Esophagus (tissue), 2 donors: ENCODE data around the gene NAGPA. TPM values are rescaled to one million over a fixed set of nuclear protein-coding genes. Genes with fewer than 3 reads are reported as not detected.

Source experiments
- H3K27ac ChIP-seq, 2 donors: one replicate each; pipeline ENCODE4 v1.5.1; 2013; ENCODE audit warnings: low read depth in 2 of 2, mild to moderate bottlenecking in 2 of 2, inconsistent platforms in 1 of 2, low read length in 1 of 2, moderate library complexity in 1 of 2
- H3K27me3 ChIP-seq, 2 donors: one replicate each; pipeline ENCODE4 v1.6.1; 2013; ENCODE audit warnings: low read length in 2 of 2, control low read depth in 1 of 2, mild to moderate bottlenecking in 1 of 2; ENCODE audit not compliant: insufficient read depth in 2 of 2, control insufficient read depth in 1 of 2
- H3K36me3 ChIP-seq, 2 donors: one replicate each; pipeline ENCODE4 v1.6.1; 2013; ENCODE audit warnings: low read length in 1 of 2; ENCODE audit not compliant: control insufficient read depth in 2 of 2, insufficient read depth in 2 of 2
- H3K4me1 ChIP-seq, 2 donors: one replicate each; pipeline ENCODE4 v1.6.1; 2013; ENCODE audit warnings: low read length in 1 of 2; ENCODE audit not compliant: control insufficient read depth in 2 of 2, insufficient read depth in 2 of 2
- H3K4me3 ChIP-seq, 2 donors: one replicate each; pipeline ENCODE4 v1.5.1; 2013; ENCODE audit warnings: low read length in 2 of 2, mild to moderate bottlenecking in 2 of 2, low read depth in 1 of 2, moderate library complexity in 1 of 2
- H3K9me3 ChIP-seq, 2 donors: one replicate each; pipeline ENCODE4 v1.6.1; 2013; ENCODE audit warnings: mild to moderate bottlenecking in 2 of 2, low read depth in 1 of 2, low read length in 1 of 2, moderate library complexity in 1 of 2; ENCODE audit not compliant: control insufficient read depth in 2 of 2, insufficient read depth in 1 of 2
- WGBS, 2 donors: extraction: QIAGEN DNeasy Blood & Tissue Kit; methylation state at CpG; one replicate each; pipeline ENCODE4 v1.1.7; 2013; 5-methylcytosine and 5-hydroxymethylcytosine counted together
- polyA plus RNA-seq, 2 donors: library from polyadenylated mRNA; stranded (reverse); fragments of 200-250 nt; gene quantifications; one replicate each; pipeline ENCODE4 v1.2.3, GENCODE V29; 2013
- donor health status: healthy with polysubstance abuse.
- donor health status: Bipolar disorder and iron deficiency.

Gene NAGPA
- polyA plus RNA-seq, 2 donors, result 5.5 to 9.6 TPM

DNA sequence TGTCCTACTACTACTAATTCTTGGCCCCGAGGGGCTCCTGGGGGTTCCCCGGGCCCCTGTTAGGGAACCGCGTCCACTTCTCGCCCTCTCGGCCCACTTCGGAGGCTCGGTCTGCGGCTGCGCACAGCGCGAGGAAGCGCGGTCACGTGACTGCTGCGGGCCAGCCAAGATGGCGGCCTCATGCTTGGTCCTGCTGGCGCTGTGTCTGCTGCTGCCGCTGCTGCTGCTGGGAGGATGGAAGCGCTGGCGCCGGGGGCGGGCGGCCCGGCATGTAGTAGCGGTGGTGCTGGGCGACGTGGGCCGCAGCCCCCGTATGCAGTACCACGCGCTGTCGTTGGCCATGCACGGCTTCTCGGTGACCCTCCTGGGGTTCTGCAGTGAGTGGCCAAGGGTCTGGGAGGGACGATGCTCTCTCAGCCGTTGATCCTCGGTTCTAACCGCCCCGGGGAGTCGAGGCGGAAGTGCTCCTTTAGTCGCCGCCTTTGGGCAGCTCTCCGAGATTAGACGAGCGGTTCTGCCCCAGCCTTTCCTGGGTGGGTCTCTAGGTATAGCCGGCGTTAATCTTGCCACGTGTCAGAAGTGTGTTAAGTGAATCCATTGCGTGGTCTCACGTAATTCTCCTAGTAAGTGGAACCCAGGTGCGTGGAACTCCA is 38.1 kb upstream of the NAGPA start, which contains the start of gene ALG1:
TSS of gene ALG1 (plus strand) at position 163 of the 653 bp plus-strand sequence. CDS start at position 170, 7 bp downstream.
- WGBS, 2 donors, result 0 to 1% methylated on average over 48 to 53 of the region's 53 CpGs
- no peaks in the 10 kb centered on the region for H3K9me3 ChIP-seq
- H3K4me3 ChIP-seq, result peak within 1 kb of the TSS; percentile 81 to 84
- no peaks in the 10 kb centered on the region for H3K27me3 ChIP-seq
- H3K27ac ChIP-seq, result peak within 1 kb of the TSS; percentile 65 to 85
- H3K36me3 ChIP-seq, result peaks cover 3 to 12% of the 10 kb centered on the region in 2 donors
- H3K4me1 ChIP-seq, result peaks cover 0 to 3% of the 10 kb centered on the region in 2 donors

DNA sequence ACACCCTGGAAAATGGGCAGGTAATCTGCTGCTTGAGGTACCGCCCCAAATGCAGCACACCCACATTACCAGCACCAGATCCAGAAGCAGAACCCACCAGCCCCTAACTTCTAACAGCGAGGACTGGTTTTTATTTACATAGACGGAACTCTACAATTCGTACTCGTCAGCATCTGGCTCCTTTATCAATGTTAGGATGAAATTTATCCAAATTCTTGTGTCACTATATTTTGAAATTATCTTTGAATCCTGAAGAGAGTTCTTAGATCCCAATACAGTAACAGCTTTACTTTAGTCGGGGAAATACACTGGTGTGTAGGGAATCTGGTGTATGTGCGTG is 37.6 kb upstream of the NAGPA start:
- 48 to 49% methylated on average over 7 of the region's 7 CpGs for WGBS, 2 donors
- Histone ChIP-seq H3K27me3 (no peaks in the 10 kb centered on the region), H3K27ac (peak overlapping the region; percentile 65 to 85), H3K36me3 (peaks cover 3 to 11% of the 10 kb centered on the region in 2 donors), H3K9me3 (no peaks in the 10 kb centered on the region), H3K4me1 (peaks cover 0 to 3% of the 10 kb centered on the region in 2 donors), H3K4me3 (peak overlapping the region; percentile 81 to 84)

- WGBS, 2 donors, result 88 to 95% methylated on average over 15 of the region's 15 CpGs
- Histone ChIP-seq H3K27ac (no peak overlapping the region), H3K27me3 (no peaks in the 10 kb centered on the region), H3K36me3 (peaks cover 3 to 5% of the 10 kb centered on the region in 2 donors), H3K9me3 (no peaks in the 10 kb centered on the region), H3K4me3 (no peak overlapping the region), H3K4me1 (peaks cover 0 to 4% of the 10 kb centered on the region in 2 donors)
Measured at GRCh38 chr16:5070431-5071186, 36.9 kb upstream of the NAGPA start.

DNA sequence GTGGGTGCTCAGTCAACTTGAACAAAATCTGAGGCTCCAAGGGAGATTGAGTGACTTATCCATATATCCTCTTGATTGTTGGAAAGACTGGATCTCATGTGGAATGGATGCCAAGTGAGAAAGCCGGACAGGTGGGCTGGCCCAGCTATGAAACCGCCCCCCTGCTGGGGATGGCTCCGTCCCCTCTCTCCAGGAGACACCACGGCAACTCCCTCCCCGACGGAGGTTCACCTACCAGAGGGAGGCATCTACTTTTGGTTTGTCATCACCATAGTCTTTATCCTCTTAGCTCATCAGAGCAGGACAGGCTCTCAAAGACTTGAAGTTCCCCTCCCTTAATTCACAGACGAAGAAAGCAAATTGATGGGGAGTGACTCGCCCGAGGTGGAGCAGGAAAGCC is 36.1 kb upstream of the NAGPA start:
- 94% methylated on average over 9 of the region's 9 CpGs for WGBS, 2 donors
- peaks cover 0 to 7% of the 10 kb centered on the region in 2 donors for H3K4me1 ChIP-seq
- no peak overlapping the region for H3K4me3 ChIP-seq
- H3K36me3 ChIP-seq, result no peaks in the 10 kb centered on the region
- H3K27ac ChIP-seq, result no peak overlapping the region
- H3K27me3 ChIP-seq, result no peaks in the 10 kb centered on the region
- H3K9me3 ChIP-seq, result no peaks in the 10 kb centered on the region

- Histone ChIP-seq H3K27ac (no peak overlapping the region), H3K36me3 (no peaks in the 10 kb centered on the region), H3K9me3 (no peaks in the 10 kb centered on the region), H3K27me3 (no peaks in the 10 kb centered on the region), H3K4me1 (peaks cover 0 to 7% of the 10 kb centered on the region in 2 donors), H3K4me3 (no peak overlapping the region)
- WGBS, 2 donors, result 78 to 86% methylated on average over 9 of the region's 9 CpGs
Measured at GRCh38 chr16:5069048-5069447, 35.3 kb upstream of the NAGPA start.

GRCh38 chr16:5066511-5066910 is 32.8 kb upstream of the NAGPA start:
- Histone ChIP-seq H3K4me3 (no peak overlapping the region), H3K27me3 (no peaks in the 10 kb centered on the region), H3K4me1 (peaks cover 0 to 4% of the 10 kb centered on the region in 2 donors), H3K36me3 (no peaks in the 10 kb centered on the region), H3K9me3 (no peaks in the 10 kb centered on the region), H3K27ac (no peak overlapping the region)
- 68 to 70% methylated on average over 6 of the region's 6 CpGs for WGBS, 2 donors

- H3K27ac ChIP-seq, result peak within 1 kb of the TSS in 1 of 2 donors; percentile 3
- H3K27me3 ChIP-seq, result no peaks in the 10 kb centered on the region
- WGBS, 2 donors, result 32 to 56% methylated on average over 10 of the region's 10 CpGs
- H3K4me3 ChIP-seq, result no peak within 1 kb of the TSS
- no peaks in the 10 kb centered on the region for H3K36me3 ChIP-seq
- peaks cover 0 to 4% of the 10 kb centered on the region in 2 donors for H3K4me1 ChIP-seq
- H3K9me3 ChIP-seq, result no peaks in the 10 kb centered on the region
Measured at GRCh38 chr16:5065813-5066212, 32.1 kb upstream of the NAGPA start, which contains the start of gene C16orf89. Gene C16orf89, minus strand, starts transcription at chr16:5065956. Its CDS starts 48 bp downstream, at chr16:5065908.

DNA sequence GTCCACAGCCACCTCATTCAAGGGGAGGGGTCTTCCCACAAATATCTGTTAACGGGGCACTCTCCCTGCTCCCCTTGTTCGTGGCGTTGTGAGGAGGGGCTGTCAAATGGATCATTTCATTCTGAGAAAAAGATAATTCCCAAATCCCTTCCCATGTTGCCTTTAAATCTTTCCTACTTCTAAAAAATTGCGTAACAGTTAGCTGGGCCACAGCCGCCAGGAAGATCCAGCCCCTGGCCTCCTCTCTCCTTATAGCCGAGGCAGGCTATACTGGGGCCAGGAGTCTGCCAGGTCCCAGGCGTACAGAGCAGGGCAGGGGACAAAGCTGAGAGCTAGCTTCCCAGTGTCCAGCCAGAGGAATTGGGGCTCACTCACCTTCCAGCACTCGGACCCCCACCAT is 31.6 kb upstream of the NAGPA start:
- 37 to 39% methylated on average over 8 of the region's 8 CpGs for WGBS, 2 donors
- no peak overlapping the region for H3K4me3 ChIP-seq
- no peaks in the 10 kb centered on the region for H3K27me3 ChIP-seq
- H3K9me3 ChIP-seq, result no peaks in the 10 kb centered on the region
- no peaks in the 10 kb centered on the region for H3K36me3 ChIP-seq
- H3K4me1 ChIP-seq, result peaks cover 0 to 4% of the 10 kb centered on the region in 2 donors
- H3K27ac ChIP-seq, result no peak overlapping the region

DNA sequence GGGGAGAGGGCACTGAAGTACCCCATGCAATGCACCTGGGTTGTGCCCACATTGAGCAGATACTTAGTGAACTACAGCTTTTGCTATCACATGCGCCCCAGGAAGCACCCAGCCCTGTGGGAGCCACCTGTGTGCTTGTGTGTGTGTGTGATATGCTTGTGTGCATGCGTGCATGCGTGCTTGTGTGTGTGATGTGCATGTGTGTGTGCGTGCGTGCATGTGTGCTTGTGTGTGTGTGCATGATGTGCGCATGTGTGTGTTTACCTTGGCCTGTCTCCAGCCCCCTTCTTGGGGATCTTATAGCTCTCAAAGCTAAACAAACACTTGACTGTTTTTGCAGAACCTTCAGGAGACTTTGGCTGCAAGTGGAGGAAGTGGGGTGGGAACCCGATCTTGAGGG is 31.2 kb upstream of the NAGPA start:
- H3K9me3 ChIP-seq, result no peaks in the 10 kb centered on the region
- no peak overlapping the region for H3K27ac ChIP-seq
- peaks cover 0 to 4% of the 10 kb centered on the region in 2 donors for H3K4me1 ChIP-seq
- H3K36me3 ChIP-seq, result no peaks in the 10 kb centered on the region
- 35 to 44% methylated on average over 7 of the region's 7 CpGs for WGBS, 2 donors
- H3K4me3 ChIP-seq, result no peak overlapping the region
- H3K27me3 ChIP-seq, result no peaks in the 10 kb centered on the region
